GM18517 (cell line): Measurements from ENCODE around the gene C1orf159.
"Not testable (repeated sequence)": the region's sequence is repeated elsewhere in the genome, so short reads cannot be mapped to it uniquely, and the experiment has no call there.

ENCODE experiments used
- ATAC-seq: cut with Tn5 transposase; IDR thresholded peaks from one replicate; pipeline ENCODE4 v1.9.1; 2021; ENCODE audit warnings: mild to moderate bottlenecking, moderate library complexity; ENCODE audit not compliant: unreplicated experiment

Gene C1orf159

GRCh38 chr1:1069711-1070676 is 45.9 kb downstream of the C1orf159 start:
- peak; percentile 3 for ATAC-seq

DNA sequence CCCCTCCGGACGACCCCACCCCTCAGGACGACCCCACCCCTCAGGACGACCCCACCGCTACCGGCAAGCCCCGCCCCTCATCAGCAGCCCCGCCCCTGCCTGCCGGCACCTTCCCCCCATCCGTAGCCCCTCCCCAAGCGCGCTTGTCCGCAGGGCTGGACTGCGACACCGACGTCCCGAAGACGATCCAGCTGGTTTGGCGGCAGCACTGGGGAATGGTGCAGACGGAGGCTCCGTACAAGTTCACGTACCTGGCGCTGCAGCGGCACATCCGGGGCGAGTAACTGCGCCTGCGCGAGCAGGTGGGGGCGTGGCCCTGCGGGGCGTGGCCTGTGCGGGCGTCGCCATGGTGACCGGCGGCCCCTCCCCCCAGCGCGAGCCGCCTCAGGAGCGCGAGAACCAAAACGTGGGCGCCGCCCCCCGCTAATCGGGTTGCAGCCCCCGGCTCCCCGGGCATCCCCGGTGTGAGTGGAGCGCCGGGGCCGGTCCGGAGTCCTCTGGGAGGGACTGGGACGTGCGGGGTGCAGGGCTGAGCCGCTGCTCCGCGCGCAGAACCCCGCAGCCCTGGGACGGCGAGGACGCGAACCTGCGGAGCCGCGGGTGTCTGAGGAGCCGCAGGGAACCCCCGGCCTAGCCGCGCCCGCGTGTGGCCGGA is 46.7 kb downstream of the C1orf159 start:
- peak; percentile 64 for ATAC-seq

- ATAC-seq: no peak
These were observed 47.3 kb downstream of the C1orf159 start for GRCh38 chr1:1068517-1069055.

GRCh38 chr1:1067860-1068516 is 47.9 kb downstream of the C1orf159 start:
- ATAC-seq: no peak

DNA sequence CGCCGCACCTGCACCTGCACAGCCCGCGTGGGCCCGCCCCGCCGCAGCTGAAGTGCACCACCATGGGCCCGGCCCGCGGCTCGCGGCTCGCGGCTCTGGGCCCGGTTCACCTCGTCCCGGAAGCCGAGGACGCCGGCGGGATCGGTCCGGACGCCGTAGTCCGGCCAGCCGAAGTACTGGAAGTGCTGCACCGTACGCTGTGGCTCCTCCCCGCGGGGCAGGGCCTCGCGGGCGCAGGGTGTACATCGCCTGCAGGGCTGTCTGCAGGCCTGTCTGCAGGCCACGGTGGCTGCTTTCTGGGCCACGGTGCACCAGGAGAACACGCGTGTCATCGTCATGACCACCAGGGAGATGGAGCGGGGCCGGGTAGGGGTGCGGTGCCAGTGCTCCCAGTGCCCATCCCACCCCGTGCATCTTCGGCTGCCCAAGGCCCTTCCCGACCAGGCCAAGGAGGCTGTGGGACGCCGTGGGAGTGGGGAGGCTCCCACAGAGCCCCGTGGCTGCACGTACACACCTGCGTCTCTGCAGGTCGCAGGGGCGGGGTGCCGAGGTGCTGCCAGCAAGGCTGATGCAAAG is 48.5 kb downstream of the C1orf159 start:
- ATAC-seq: no peak

DNA sequence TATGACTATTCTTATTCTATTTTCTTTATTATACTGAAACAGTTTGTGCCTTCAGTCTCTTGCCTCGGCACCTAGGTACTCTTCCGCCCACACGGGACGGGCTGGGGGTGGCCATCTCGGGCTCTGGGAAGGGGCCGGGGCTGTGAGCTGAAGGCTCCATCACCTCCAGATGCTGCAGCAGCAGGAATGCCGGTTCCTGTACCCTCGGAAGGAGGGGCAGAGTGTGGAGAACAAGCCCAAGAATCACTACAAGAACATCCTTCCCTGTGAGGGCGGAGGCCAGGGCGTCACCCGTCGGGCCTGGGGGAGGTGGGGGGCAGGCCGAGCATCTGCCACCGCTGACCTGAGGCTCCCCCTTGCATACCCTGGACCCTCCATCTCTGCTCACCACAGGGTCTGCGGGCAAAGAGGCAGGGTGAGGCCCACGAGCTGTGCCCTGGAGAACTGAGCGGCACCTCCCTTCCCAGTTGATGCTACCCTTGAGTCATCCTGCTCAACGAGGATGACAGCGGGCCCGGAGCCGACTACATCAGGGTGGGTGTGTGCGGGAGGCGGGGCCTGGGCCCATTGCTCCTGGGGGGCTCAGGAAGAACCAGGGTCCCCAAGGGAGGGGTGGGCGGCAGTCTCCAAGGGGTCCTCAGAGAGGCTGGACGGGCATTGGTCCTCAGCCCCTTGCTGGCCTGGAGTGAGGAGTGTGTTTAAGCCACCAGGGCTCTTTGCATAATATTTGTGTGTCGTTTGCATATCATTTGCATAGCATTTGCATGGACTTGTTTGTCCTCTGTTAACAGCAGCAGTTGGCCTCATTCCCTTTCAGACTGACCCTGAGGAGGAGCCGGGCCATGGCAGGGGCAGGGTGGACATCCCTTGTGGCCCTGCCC is 49.2 kb downstream of the C1orf159 start:
- no peak for ATAC-seq

GRCh38 chr1:1065940-1066304 is 50.0 kb downstream of the C1orf159 start:
- not testable (repeated sequence) for ATAC-seq

GRCh38 chr1:1065265-1065939 is 50.5 kb downstream of the C1orf159 start:
- no peak for ATAC-seq

DNA sequence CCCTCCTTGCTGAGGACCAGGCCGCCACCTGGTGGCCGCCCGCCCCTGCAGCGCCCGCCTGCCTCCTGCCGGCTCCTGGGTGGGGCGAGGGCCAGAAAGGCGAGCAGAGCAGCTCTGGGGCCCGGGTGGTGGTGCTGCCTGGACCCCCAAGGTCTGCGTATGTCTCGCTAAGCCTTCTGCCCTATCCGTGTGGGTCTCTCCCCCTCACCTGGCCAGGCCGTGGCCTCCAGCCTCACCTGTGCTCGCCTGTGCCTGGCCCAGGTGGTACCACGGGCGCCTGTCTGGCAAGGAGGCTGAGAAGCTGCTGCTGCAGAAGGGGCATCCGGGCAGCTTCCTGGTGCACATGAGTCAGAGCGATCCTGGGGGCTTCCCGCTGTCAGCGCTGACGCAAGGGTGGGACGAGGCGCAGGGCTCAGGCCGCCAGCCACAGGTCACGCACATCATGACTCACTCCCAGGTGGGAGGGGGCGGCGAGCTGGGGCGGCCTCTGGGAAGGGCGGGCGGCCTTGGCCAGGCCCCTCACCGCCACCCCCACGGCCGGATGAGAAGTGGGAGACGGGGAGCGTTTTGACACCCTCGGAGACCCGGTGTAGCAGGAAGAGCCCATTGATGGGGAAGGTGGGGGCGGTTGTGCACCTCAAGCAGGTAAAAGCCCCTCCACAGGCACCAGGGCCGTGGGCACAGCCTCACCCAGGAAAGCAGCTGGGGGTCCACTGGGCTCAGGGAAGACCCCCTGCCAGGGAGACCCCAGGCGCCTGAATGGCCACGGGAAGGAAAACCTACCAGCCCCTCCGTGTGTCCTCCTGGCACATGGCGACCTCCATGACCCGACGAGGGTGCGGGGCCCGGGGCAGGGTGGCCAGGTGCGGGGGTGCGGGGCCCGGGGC is 51.7 kb downstream of the C1orf159 start:
- ATAC-seq: peak; percentile 48

GRCh38 chr1:1063261-1063944 is 52.5 kb downstream of the C1orf159 start:
- no peak for ATAC-seq

DNA sequence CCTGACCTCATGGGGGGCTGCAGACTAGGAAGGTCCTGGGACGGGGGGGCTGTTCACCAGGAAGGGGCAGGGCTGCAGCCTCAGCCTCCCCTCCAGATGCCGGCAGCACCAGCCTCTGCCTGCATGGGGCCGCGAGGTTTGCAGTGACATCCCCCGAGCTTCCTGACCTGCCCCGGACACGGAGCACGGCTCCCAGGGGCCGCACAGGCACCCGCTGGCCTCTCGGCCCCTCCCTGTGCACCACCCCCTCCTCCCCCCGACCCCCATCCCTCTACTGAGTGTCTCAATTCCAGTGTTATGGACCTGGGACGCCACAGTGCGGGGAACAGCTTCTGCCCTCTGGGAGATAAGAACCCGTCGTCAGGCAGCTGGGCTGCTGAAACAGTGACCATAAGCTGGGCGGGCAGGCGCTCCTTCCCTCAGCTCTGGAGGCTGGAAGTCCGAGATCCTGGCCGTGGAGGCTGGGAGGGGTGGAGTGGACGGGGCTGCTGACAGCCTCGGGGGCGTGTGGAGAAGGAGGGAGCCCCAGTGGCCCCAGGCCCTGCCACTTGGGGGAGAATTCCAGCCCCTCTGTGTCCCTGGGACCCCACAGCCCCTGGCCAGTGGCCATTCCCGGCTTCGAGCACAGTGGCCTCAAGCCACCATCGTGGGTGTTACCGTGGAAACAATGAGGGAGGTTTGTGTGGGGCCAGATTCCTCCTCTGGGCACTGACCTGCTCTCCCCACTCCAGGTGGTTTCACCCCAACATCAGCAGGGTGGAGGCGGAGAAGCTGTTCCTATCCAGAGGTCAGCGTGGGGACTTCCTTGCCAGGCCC is 53.3 kb downstream of the C1orf159 start:
- no peak for ATAC-seq

- ATAC-seq: no peak
These were observed 54.1 kb downstream of the C1orf159 start for GRCh38 chr1:1061682-1062345.

- ATAC-seq: no peak
These were observed 55.4 kb downstream of the C1orf159 start for GRCh38 chr1:1060281-1061000.

DNA sequence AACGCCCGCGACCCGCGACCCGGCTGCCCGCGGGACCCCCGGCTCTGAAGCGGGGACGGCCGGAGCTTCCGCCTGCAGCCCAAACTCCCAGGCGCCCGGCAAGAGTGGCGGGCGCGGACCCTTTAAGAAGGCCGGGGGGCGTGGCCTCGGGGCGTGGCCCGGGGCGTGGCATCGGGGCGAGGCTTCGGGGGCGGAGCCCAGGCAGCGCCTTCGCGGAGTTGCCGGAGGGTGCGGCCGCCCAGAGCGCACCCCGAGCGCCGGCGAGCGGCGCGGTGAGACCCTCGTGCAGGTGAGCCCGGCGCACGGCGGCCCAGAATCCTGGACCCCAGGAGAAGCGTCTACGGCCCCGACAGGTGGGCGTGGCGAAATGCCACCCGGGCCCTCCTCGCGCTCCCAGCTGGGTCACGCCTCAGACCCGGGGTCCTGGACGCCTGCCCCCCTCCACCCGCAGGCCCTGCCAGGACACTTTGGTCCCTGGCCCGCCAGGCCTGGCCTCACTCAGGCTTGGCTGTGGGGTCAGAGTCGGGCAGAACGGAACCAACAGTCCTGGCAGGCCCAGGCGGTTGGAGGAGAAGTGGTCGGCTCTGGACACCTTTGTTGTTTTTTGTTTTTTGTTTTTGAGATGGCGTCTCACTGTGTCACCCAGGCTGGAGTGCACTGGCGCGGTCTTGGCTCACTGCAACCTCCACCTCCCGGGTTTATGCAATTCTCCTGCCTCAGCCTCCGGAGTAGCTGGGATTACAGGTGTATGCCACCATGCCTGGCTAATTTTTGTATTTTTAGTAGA is 56.2 kb downstream of the C1orf159 start:
- ATAC-seq: peak; percentile 52

DNA sequence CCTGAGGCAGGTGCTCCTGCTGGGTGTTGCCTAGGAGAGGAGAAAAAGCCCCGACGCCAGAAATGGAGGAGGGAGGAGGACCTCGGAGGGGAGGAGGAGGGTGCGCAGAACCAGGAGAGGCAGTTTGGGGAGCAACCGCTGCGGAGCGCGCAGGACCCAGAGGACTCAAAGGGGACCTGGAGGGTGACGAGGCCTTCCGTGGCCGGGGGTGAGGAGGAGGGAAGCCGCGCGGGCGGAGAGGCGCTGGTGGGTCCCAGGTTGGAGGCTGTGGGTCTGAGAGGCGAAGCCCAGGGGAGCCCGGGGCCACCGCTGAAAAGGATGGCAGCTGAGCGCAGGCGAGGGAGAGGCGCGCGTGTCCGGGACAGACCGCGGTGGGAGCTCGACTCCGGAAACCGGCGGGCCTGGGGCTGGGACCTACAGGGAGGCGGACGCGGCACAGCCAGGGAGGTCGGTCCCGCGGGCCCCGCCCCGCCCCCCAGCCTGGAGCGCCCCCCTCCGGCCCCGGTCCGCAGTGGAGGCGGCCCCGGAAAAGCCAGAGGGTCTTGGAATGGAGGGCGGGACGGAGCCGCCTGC is 56.9 kb downstream of the C1orf159 start:
- ATAC-seq: peak; percentile 15
